Measurements from ENCODE around the gene PRRC2B. TPM values are rescaled to one million over a fixed set of nuclear protein-coding genes. Genes with fewer than 3 reads are reported as not detected.

The PRRC2B gene
- total RNA-seq, 1 experiment from 2014 or later = 170 TPM

- Histone ChIP-seq H3K36me3 (ENCODE audit: control insufficient read depth in 1 of 2, insufficient read depth in 2 of 2, low read length in 2 of 2) (no peaks in the 10 kb centered on the region; a peak in 1 of 4 replicates), H4K20me1 (ENCODE audit: insufficient read depth) (peaks cover 56% of the 10 kb centered on the region; the same call in 1 of the 2 replicates), H3K9me3 (ENCODE audit: control insufficient read depth in 1 of 2, insufficient read depth in 1 of 2, low read depth in 1 of 2, low read length in 2 of 2) (no peaks in the 10 kb centered on the region), H2AFZ (ENCODE audit: low read depth, low read length, poor library complexity, severe bottlenecking) (no peak overlapping the region), H3K9ac (ENCODE audit: low read length) (no peak overlapping the region), H3K27me3 (ENCODE audit: insufficient read depth, low read length) (no peaks in the 10 kb centered on the region), H3K4me3 (replicated peaks in 1 of 2; ENCODE audit: low read depth in 1 of 2, low read length in 2 of 2) (no peak overlapping the region), H3K79me2 (ENCODE audit: insufficient read depth, low read length) (peaks cover 99% of the 10 kb centered on the region), H3K9me2 (ENCODE audit: insufficient read depth) (no peaks in the 10 kb centered on the region), H3K4me1 (ENCODE audit: control insufficient read depth in 1 of 2, insufficient read depth in 2 of 2, low read length in 2 of 2) (peaks cover 17 to 44% of the 10 kb centered on the region in 2 experiments), H3K4me2 (ENCODE audit: low read length) (no peak overlapping the region), H3K27ac (ENCODE audit: low read depth, low read length) (no peak overlapping the region)
- CTCF ChIA-PET = no interaction called here
- BruUV-seq (replicated peaks) = no TSS peak
- RAD21 ChIA-PET (ENCODE audit: low non-redundant PET in 1 of 2, low total read pairs in 2 of 2, uncharacterized antibody in 2 of 2, unreplicated experiment in 2 of 2) = no interaction called here
- intact Hi-C loops (cut with micrococcal nuclease) = no loop called here
- no peak for ATAC-seq
- POLR2A ChIA-PET = interaction anchor here (1.3 kb wide), 1 partner anchor 31 kb away, joined by 4 read pairs; no protein-coding TSS in a partner anchor
- no peak for TF ChIP-seq JUND (IDR thresholded peaks at IDR 0.05)
- no peak for TF ChIP-seq EZH2phosphoT487 (IDR thresholded peaks at IDR 0.05; ENCODE audit: borderline replicate concordance)
- TF ChIP-seq ZNF274 (IDR thresholded peaks at IDR 0.05; ENCODE audit: low read depth, low read length) = no peak
- no peak for TF ChIP-seq SP1 (IDR thresholded peaks at IDR 0.05; ENCODE audit: low read depth)
- no peak for TF ChIP-seq ELF1 (IDR thresholded peaks at IDR 0.05; ENCODE audit: borderline replicate concordance, low read depth)
- TF ChIP-seq SIN3A (IDR thresholded peaks at IDR 0.05; ENCODE audit: low read depth) = no peak
- no peak for TF ChIP-seq ZBTB33 (IDR thresholded peaks at IDR 0.05; ENCODE audit: extremely low read depth, insufficient replicate concordance, low read length)
- no peak for TF ChIP-seq EZH2 (IDR thresholded peaks at IDR 0.05)
- TF ChIP-seq RAD21 (IDR thresholded peaks at IDR 0.05; ENCODE audit: low read depth) = no peak
- no peak for TF ChIP-seq CEBPB (IDR thresholded peaks at IDR 0.05; ENCODE audit: low read depth)
- no peak for TF ChIP-seq CBX3 (IDR thresholded peaks at IDR 0.05; ENCODE audit: low read depth)
- no peak for TF ChIP-seq SRF (IDR thresholded peaks at IDR 0.05; ENCODE audit: low read depth)
- no peak for TF ChIP-seq YY1 (IDR thresholded peaks at IDR 0.05; ENCODE audit: extremely low read depth, insufficient replicate concordance, low read depth, low read length)
- no peak for TF ChIP-seq POLR2A (IDR thresholded peaks at IDR 0.05; ENCODE audit: borderline replicate concordance, extremely low read depth, insufficient read depth, insufficient read length)
- no peak for TF ChIP-seq ZFX (IDR thresholded peaks at IDR 0.05)
- TF ChIP-seq ATF3 (IDR thresholded peaks at IDR 0.05) = no peak
- TF ChIP-seq FOSL1 (IDR thresholded peaks at IDR 0.05; ENCODE audit: low read depth) = no peak
- no peak for TF ChIP-seq POLR2AphosphoS5 (IDR thresholded peaks at IDR 0.05; ENCODE audit: low read depth, low read length)
- no peak for DNase-seq (ENCODE audit: low read depth, low spot score)
Observed at GRCh38 chr9:131404581-131404980, 10.7 kb downstream of the PRRC2B start.

All from HCT116 (cell line).